H1 (cell line): ENCODE measurements around the gene SLC27A2. TPM values are rescaled to one million over a fixed set of nuclear protein-coding genes. Genes with fewer than 3 reads are reported as not detected.

ENCODE experiments used
- CTCF ChIA-PET: fragments of 300-600 bp; sonication (Branson Sonifier 250); formaldehyde crosslinking; loops from one replicate; lab custom pipeline; 2021; ENCODE audit not compliant: partially characterized antibody; lab: Charles Lee
- POLR2A ChIA-PET: fragments of 300-600 bp; sonication (Branson Sonifier 250); formaldehyde crosslinking; loops from one replicate; lab custom pipeline; 2021; ENCODE audit warnings: inconsistent platforms; ENCODE audit not compliant: partially characterized antibody; lab: Charles Lee
- DNase-seq, 2 experiments: peaks; one replicate each; pipeline versions ENCODE4 v3.0.0 to v3.0.0-alpha.2; 2010 to 2022; ENCODE audit warnings: low spot score in 2 of 2, low read depth in 1 of 2, mixed read lengths in 1 of 2
- FAIRE-seq: peaks from 2 replicates; lab custom pipeline; 2011; peaks lifted over from hg19 to GRCh38; lab: Jason Lieb, UNC
- H2AFZ ChIP-seq: 2 replicates; pipeline ENCODE4 v1.8.1; 2012; ENCODE audit warnings: low read length, inconsistent platforms
- H2AK5ac ChIP-seq: 2 replicates; pipeline ENCODE4 v1.6.1; 2013; ENCODE audit warnings: low read depth, low read length
- H2BK120ac ChIP-seq: replicated peaks from 2 replicates; pipeline ENCODE3; 2013; ENCODE audit warnings: low read depth, low read length, inconsistent platforms
- H2BK12ac ChIP-seq: 2 replicates; pipeline ENCODE4 v1.6.1; 2013; ENCODE audit warnings: low read depth, low read length
- H2BK15ac ChIP-seq: 2 replicates; pipeline ENCODE4 v1.6.1; 2013; ENCODE audit warnings: low read length
- H2BK20ac ChIP-seq: 2 replicates; pipeline ENCODE4 v1.6.1; 2013; ENCODE audit warnings: low read length
- H2BK5ac ChIP-seq: 2 replicates; pipeline ENCODE4 v1.6.1; 2013; ENCODE audit warnings: low read depth, low read length
- H3K14ac ChIP-seq: 2 replicates; pipeline ENCODE4 v1.6.1; 2013; ENCODE audit warnings: inconsistent platforms; ENCODE audit not compliant: insufficient read length
- H3K18ac ChIP-seq: 2 replicates; pipeline ENCODE4 v1.6.1; 2013; ENCODE audit warnings: low read length; ENCODE audit errors: extremely low read depth
- H3K23ac ChIP-seq: 2 replicates; pipeline ENCODE4 v1.6.1; 2013; ENCODE audit warnings: inconsistent platforms; ENCODE audit not compliant: insufficient read length
- H3K23me2 ChIP-seq: 2 replicates; pipeline ENCODE4 v1.6.1; 2013; ENCODE audit warnings: low read depth, low read length
- H3K27ac ChIP-seq: 2 replicates; pipeline ENCODE4 v1.6.1; 2011; ENCODE audit warnings: low read depth, low read length, inconsistent platforms
- H3K27me3 ChIP-seq, 4 experiments: replicated peaks in 1 of 4; 1 replicate in 1 of 4; 2 replicates in 3 of 4; pipeline versions ENCODE4 v1.6.1 to v1.8.1; 2011 to 2013; ENCODE audit warnings: low read length in 3 of 4, mild to moderate bottlenecking in 3 of 4, inconsistent platforms in 2 of 4, mixed read lengths in 2 of 4, moderate library complexity in 1 of 4; ENCODE audit not compliant: control insufficient read depth in 3 of 4, insufficient read depth in 3 of 4; ENCODE audit errors: extremely low read depth in 1 of 4
- H3K36me3 ChIP-seq, 4 experiments: 2 replicates each; pipeline versions ENCODE4 v1.6.1 to v1.8.1; 2011 to 2013; ENCODE audit warnings: mild to moderate bottlenecking in 4 of 4, low read length in 3 of 4, moderate library complexity in 2 of 4, control low read depth in 1 of 4, inconsistent platforms in 1 of 4; ENCODE audit not compliant: insufficient read depth in 4 of 4, control insufficient read depth in 2 of 4
- H3K4ac ChIP-seq: replicated peaks from 2 replicates; pipeline ENCODE3; 2013; ENCODE audit warnings: low read length, low read depth, mixed read lengths, inconsistent platforms; ENCODE audit not compliant: insufficient read length
- H3K4me1 ChIP-seq, 4 experiments: replicated peaks in 1 of 4; 1 replicate in 1 of 4; 2 replicates in 3 of 4; pipeline versions ENCODE4 v1.6.1 to v1.8.1; 2011 to 2013; ENCODE audit warnings: low read length in 3 of 4, inconsistent platforms in 2 of 4, mixed read lengths in 1 of 4; ENCODE audit not compliant: insufficient read depth in 4 of 4, control insufficient read depth in 3 of 4
- H3K4me2 ChIP-seq, 2 experiments: 2 replicates each; pipeline versions ENCODE4 v1.6.1 to v1.8.1; 2011 to 2013; ENCODE audit warnings: low read depth in 2 of 2, low read length in 2 of 2, control low read depth in 1 of 2, inconsistent platforms in 1 of 2, mild to moderate bottlenecking in 1 of 2; ENCODE audit not compliant: insufficient read depth in 1 of 2
- H3K4me3 ChIP-seq, 4 experiments: fragments of 200-600, 300-600 bp in 1 of 4; sonication (generic), shearing (Covaris generic), sonication (Bioruptor Twin) in 1 of 4; 2 replicates each; pipeline versions ENCODE4 v1.5.1 to v1.8.1; 2011 to 2016; ENCODE audit warnings: low read length in 4 of 4, low read depth in 3 of 4, control low read depth in 2 of 4, inconsistent platforms in 2 of 4, mild to moderate bottlenecking in 2 of 4, mixed read lengths in 1 of 4, moderate library complexity in 1 of 4; ENCODE audit not compliant: insufficient read depth in 2 of 4; ENCODE audit errors: extremely low read depth in 1 of 4
- H3K56ac ChIP-seq: replicated peaks from 2 replicates; pipeline ENCODE3; 2013; ENCODE audit warnings: low read depth, mild to moderate bottlenecking, mixed read lengths, low read length, inconsistent platforms; ENCODE audit not compliant: insufficient read length
- H3K79me1 ChIP-seq: 2 replicates; pipeline ENCODE4 v1.6.1; 2013; ENCODE audit warnings: low read depth, low read length, control low read depth
- H3K79me2 ChIP-seq, 2 experiments: 2 replicates each; pipeline versions ENCODE4 v1.6.1 to v1.8.1; 2012 to 2013; ENCODE audit warnings: low read length in 2 of 2, mild to moderate bottlenecking in 2 of 2, inconsistent platforms in 1 of 2; ENCODE audit not compliant: insufficient read depth in 2 of 2, control insufficient read depth in 1 of 2
- H3K9ac ChIP-seq, 4 experiments: replicated peaks in 1 of 4; 1 replicate in 1 of 4; 2 replicates in 3 of 4; pipeline versions ENCODE4 v1.6.1 to v1.8.1; 2011 to 2013; ENCODE audit warnings: low read depth in 3 of 4, low read length in 3 of 4, control low read depth in 2 of 4, mild to moderate bottlenecking in 2 of 4, moderate library complexity in 2 of 4, inconsistent platforms in 1 of 4; ENCODE audit errors: extremely low read depth in 1 of 4
- H3K9me3 ChIP-seq, 2 experiments: 2 replicates each; pipeline versions ENCODE4 v1.6.1 to v1.8.1; 2012 to 2013; ENCODE audit warnings: mild to moderate bottlenecking in 2 of 2, moderate library complexity in 2 of 2, control low read depth in 1 of 2, inconsistent platforms in 1 of 2, low read depth in 1 of 2, low read length in 1 of 2, mixed read lengths in 1 of 2; ENCODE audit not compliant: insufficient read depth in 2 of 2
- H4K20me1 ChIP-seq, 2 experiments: replicated peaks in 1 of 2; 2 replicates each; pipeline versions ENCODE3 to v1.8.1; 2011 to 2013; ENCODE audit warnings: inconsistent platforms in 2 of 2, low read length in 2 of 2, mild to moderate bottlenecking in 1 of 2; ENCODE audit not compliant: insufficient read depth in 2 of 2, control insufficient read depth in 1 of 2
- H4K5ac ChIP-seq: 2 replicates; pipeline ENCODE4 v1.6.1; 2013; ENCODE audit warnings: low read length, low read depth, mixed read lengths, inconsistent platforms; ENCODE audit not compliant: insufficient read length
- H4K8ac ChIP-seq: 2 replicates; pipeline ENCODE4 v1.8.0; 2013; ENCODE audit warnings: mild to moderate bottlenecking, moderate library complexity, low read length, inconsistent platforms; ENCODE audit not compliant: insufficient read depth; ENCODE audit errors: extremely low read depth
- H4K91ac ChIP-seq: replicated peaks from 2 replicates; pipeline ENCODE3; 2013; ENCODE audit warnings: low read length, mixed read lengths, inconsistent platforms; ENCODE audit not compliant: insufficient read length
- ASH2L ChIP-seq: fragments of 200-600, 300-600 bp; sonication (generic); IDR thresholded peaks from one replicate; pipeline ENCODE4 v1.7.1; 2017; ENCODE audit warnings: low read length
- ATF2 ChIP-seq: IDR thresholded peaks from 2 replicates; pipeline ENCODE4 v1.6.1; 2012; ENCODE audit warnings: low read length, inconsistent platforms
- BACH1 ChIP-seq: IDR thresholded peaks from 2 replicates; pipeline ENCODE4 v1.6.1; 2012; ENCODE audit warnings: low read length, improper control_type of control experiment
- EZH2 ChIP-seq: fragments of 200-600 bp; sonication (generic); IDR thresholded peaks from 2 replicates; pipeline ENCODE4 v1.7.1; 2012; ENCODE audit warnings: low read depth, mild to moderate bottlenecking, moderate library complexity, low read length, inconsistent platforms; ENCODE audit not compliant: severe bottlenecking
- FOSL1 ChIP-seq: IDR thresholded peaks from 2 replicates; pipeline ENCODE4 v1.6.1; 2011; ENCODE audit warnings: mild to moderate bottlenecking, low read depth, low read length, moderate library complexity; ENCODE audit not compliant: insufficient read depth
- HDAC6 ChIP-seq: IDR thresholded peaks from one replicate; pipeline ENCODE4 v1.7.1; 2012; ENCODE audit warnings: low read depth, mild to moderate bottlenecking, inconsistent platforms, low read length, moderate library complexity
- JUN ChIP-seq: IDR thresholded peaks from 2 replicates; pipeline ENCODE4 v1.6.1; 2011; ENCODE audit warnings: low read depth, mild to moderate bottlenecking, improper control_type of control experiment, low read length
- JUND ChIP-seq: IDR thresholded peaks from 2 replicates; pipeline ENCODE4 v1.6.1; 2011; ENCODE audit warnings: mild to moderate bottlenecking, improper control_type of control experiment, low read length
- MAFK ChIP-seq: IDR thresholded peaks from 2 replicates; pipeline ENCODE4 v1.6.1; 2012; ENCODE audit warnings: low read depth, mild to moderate bottlenecking, improper control_type of control experiment, low read length
- POLR2AphosphoS5 ChIP-seq: IDR thresholded peaks from 2 replicates; pipeline ENCODE4 v1.6.1; 2011; ENCODE audit warnings: low read depth, low read length
- SIRT6 ChIP-seq: IDR thresholded peaks from one replicate; pipeline ENCODE4 v1.7.1; 2012; ENCODE audit warnings: low read length, inconsistent platforms
- SP4 ChIP-seq: IDR thresholded peaks from 2 replicates; pipeline ENCODE4 v1.6.1; 2012; ENCODE audit warnings: low read length, inconsistent platforms
- SUZ12 ChIP-seq: fragments of 200-600 bp; sonication (generic); IDR thresholded peaks from 2 replicates; pipeline ENCODE4 v1.6.1; 2012; ENCODE audit warnings: mild to moderate bottlenecking, inconsistent platforms, low read length, moderate library complexity, mixed read lengths
- TAF7 ChIP-seq: optimal IDR thresholded peaks from 2 replicates; pipeline ENCODE3; 2011; ENCODE audit warnings: low read depth, mild to moderate bottlenecking, inconsistent platforms, low read length, moderate library complexity, borderline replicate concordance
- YY1 ChIP-seq: IDR thresholded peaks from 2 replicates; pipeline ENCODE4 v1.6.1; 2011; ENCODE audit warnings: low read depth, mild to moderate bottlenecking, low read length
- WGBS, 2 experiments: shearing (Covaris generic) in 1 of 2; methylation state at CpG; one replicate each; pipeline versions ENCODE4 v1.1.6 to v1.1.7; 2013 to 2015; ENCODE audit warnings: low lambda C conversion rate in 2 of 2, mixed read lengths in 2 of 2, inconsistent platforms in 1 of 2, low coverage in 1 of 2, missing lambda C conversion rate in 1 of 2; ENCODE audit not compliant: insufficient replicate concordance in 2 of 2, insufficient coverage in 1 of 2, insufficient read length in 1 of 2; ENCODE audit errors: extremely low coverage in 1 of 2, missing lambda C conversion rate in 1 of 2; 5-methylcytosine and 5-hydroxymethylcytosine counted together
- polyA plus RNA-seq, 7 experiments: library from polyadenylated mRNA; depleted of rRNA in 3 of 7; stranded (reverse) in 5 of 7; unstranded in 2 of 7; fragments of >200 nt in 5 of 7; fragments of 200-250 nt in 2 of 7; gene quantifications; 1 replicate in 5 of 7; 2 replicates in 1 of 7; 4 replicates in 1 of 7; pipeline versions ENCODE4 v1.2.1 to v1.2.3, GENCODE V29; 2011 to 2013; ENCODE audit warnings: missing spikeins in 2 of 7, mixed read lengths in 2 of 7
- total RNA-seq: library from RNA; stranded (reverse); fragmentation: NEBNext Ultra II Directional; extraction: Animal tissue kit (Norgen Biotek cat#: 25700); gene quantifications from 2 replicates; pipeline ENCODE4 v1.2.1, GENCODE V29; 2021

Gene SLC27A2
- total and polyA plus RNA-seq, 2 of the 8 experiments (the other 6 are each of a cell fraction or from before 2014, with no cell fraction given): 5.6 to 5.8 TPM

- ChIA-PET POLR2A (no interaction called here), CTCF (interaction anchor here (0.6 to 1.3 kb wide), 2 partner anchors 32 to 164 kb away, joined by 3 read pairs; no protein-coding TSS in a partner anchor)
- Histone ChIP-seq H2BK20ac (no peak overlapping the region), H3K4me2 (no peak overlapping the region), H2BK15ac (no peak overlapping the region), H2BK120ac (no peak overlapping the region), H2AK5ac (no peak overlapping the region), H3K23me2 (no peaks in the 10 kb centered on the region), H4K8ac (no peak overlapping the region), H3K4ac (no peak overlapping the region), H3K4me3 (no peak overlapping the region), H2AFZ (no peak overlapping the region), H3K23ac (no peak overlapping the region), H4K91ac (no peak overlapping the region), H3K4me1 (no peaks in the 10 kb centered on the region), H3K9ac (no peak overlapping the region), H3K14ac (no peak overlapping the region), H3K18ac (no peak overlapping the region), H3K36me3 (no peaks in the 10 kb centered on the region), H4K5ac (no peak overlapping the region), H3K27me3 (no peaks in the 10 kb centered on the region), H3K9me3 (no peaks in the 10 kb centered on the region), H3K56ac (no peak overlapping the region), H2BK5ac (no peak overlapping the region), H3K79me1 (no peaks in the 10 kb centered on the region), H2BK12ac (no peak overlapping the region), H3K27ac (no peak overlapping the region), H3K79me2 (no peaks in the 10 kb centered on the region), H4K20me1 (no peaks in the 10 kb centered on the region)
- no peak for TF ChIP-seq SIRT6
- no peak for TF ChIP-seq MAFK
- TF ChIP-seq JUND: no peak
- no peak for TF ChIP-seq TAF7
- no peak for TF ChIP-seq EZH2
- no peak for TF ChIP-seq POLR2AphosphoS5
- TF ChIP-seq FOSL1: no peak
- no peak for TF ChIP-seq BACH1
- no peak for TF ChIP-seq SP4
- TF ChIP-seq HDAC6: no peak
- no peak for TF ChIP-seq YY1
- no peak for TF ChIP-seq ASH2L
- no peak for TF ChIP-seq JUN
- no peak for TF ChIP-seq ATF2
- no peak for TF ChIP-seq SUZ12
- WGBS, 2 experiments: 89% methylated on average over 1 of the region's 1 CpG; no CpG with 5 or more reads in 1 of the 2 experiments
- DNase-seq: no peak
- no peak for FAIRE-seq
Measured at GRCh38 chr15:50218291-50218690, 36.3 kb downstream of the SLC27A2 start.
